GM21786 (cell line): Measurements from ENCODE around the gene TLL1.

Source experiments
- ATAC-seq: cut with Tn5 transposase; IDR thresholded peaks from one replicate; pipeline ENCODE4 v1.9.1; 2021; ENCODE audit not compliant: unreplicated experiment

TLL1 gene

GRCh38 chr4:165970703-165971420 is 97.8 kb downstream of the TLL1 start:
- no peak for ATAC-seq

- ATAC-seq = no peak
Observed at GRCh38 chr4:165971446-165971845, 98.4 kb downstream of the TLL1 start.

- no peak for ATAC-seq
Observed at GRCh38 chr4:165971933-165972332, 98.9 kb downstream of the TLL1 start.

GRCh38 chr4:165972747-165973146 is 99.7 kb downstream of the TLL1 start:
- no peak for ATAC-seq

GRCh38 chr4:165982934-165983333 is 109.9 kb downstream of the TLL1 start:
- no peak for ATAC-seq

GRCh38 chr4:165986956-165987698 is 114.1 kb downstream of the TLL1 start:
- no peak for ATAC-seq

GRCh38 chr4:165991325-165992180 is 118.5 kb downstream of the TLL1 start:
- no peak for ATAC-seq

- ATAC-seq = no peak
Observed at GRCh38 chr4:165992283-165992682, 119.2 kb downstream of the TLL1 start.

- ATAC-seq = no peak
Observed at GRCh38 chr4:165994701-165995100, 121.7 kb downstream of the TLL1 start.

GRCh38 chr4:166003811-166004210 is 130.8 kb downstream of the TLL1 start:
- ATAC-seq = no peak

GRCh38 chr4:166006217-166006616 is 133.2 kb downstream of the TLL1 start:
- no peak for ATAC-seq

- ATAC-seq = no peak
Observed at GRCh38 chr4:166008510-166008909, 135.5 kb downstream of the TLL1 start.

- no peak for ATAC-seq
Observed at GRCh38 chr4:166012129-166013030, 139.3 kb downstream of the TLL1 start.

GRCh38 chr4:166014411-166014810 is 141.4 kb downstream of the TLL1 start:
- ATAC-seq = no peak

GRCh38 chr4:166017804-166018203 is 144.8 kb downstream of the TLL1 start:
- no peak for ATAC-seq

GRCh38 chr4:166019441-166020220 is 146.6 kb downstream of the TLL1 start:
- no peak for ATAC-seq

GRCh38 chr4:166021617-166022016 is 148.6 kb downstream of the TLL1 start:
- no peak for ATAC-seq

GRCh38 chr4:166034965-166035364 is 161.9 kb downstream of the TLL1 start:
- no peak for ATAC-seq

GRCh38 chr4:166039822-166040221 is 166.8 kb downstream of the TLL1 start:
- ATAC-seq = no peak
